Measurements from ENCODE around the gene NGFR. TPM values are rescaled to one million over a fixed set of nuclear protein-coding genes. Genes with fewer than 3 reads are reported as not detected.

The NGFR gene
- total and polyA plus RNA-seq, 9 of the 15 experiments (the other 6 are each of a cell fraction or from before 2014, with no cell fraction given), result 0.07 to 0.23 (median 0.13) TPM; not detected in 4

- TF ChIP-seq NR2F6 (CRISPR knock-in tag; IDR thresholded peaks at IDR 0.05), result no peak
- no peak for TF ChIP-seq ELK3 (CRISPR knock-in tag; IDR thresholded peaks at IDR 0.05)
- TF ChIP-seq ZNF121 (CRISPR knock-in tag; conservative IDR thresholded peaks at IDR 0.05), result no peak
- no peak; a peak in 1 of 4 replicates for TF ChIP-seq FOXA3 (CRISPR knock-in tag; conservative IDR thresholded peaks at IDR 0.05 in 1 of 2, IDR thresholded peaks at IDR 0.05 in 1 of 2)
- no peak for TF ChIP-seq KAT8 (IDR thresholded peaks at IDR 0.05; ENCODE audit: low read depth)
- TF ChIP-seq BRD4 (IDR thresholded peaks at IDR 0.05), result no peak
- TF ChIP-seq ZBED1 (IDR thresholded peaks at IDR 0.05), result no peak
- TF ChIP-seq RCOR1 (IDR thresholded peaks at IDR 0.05; ENCODE audit: borderline replicate concordance in 1 of 2, low read depth in 2 of 2, low read length in 2 of 2), result no peak
- TF ChIP-seq, protein P1, sequence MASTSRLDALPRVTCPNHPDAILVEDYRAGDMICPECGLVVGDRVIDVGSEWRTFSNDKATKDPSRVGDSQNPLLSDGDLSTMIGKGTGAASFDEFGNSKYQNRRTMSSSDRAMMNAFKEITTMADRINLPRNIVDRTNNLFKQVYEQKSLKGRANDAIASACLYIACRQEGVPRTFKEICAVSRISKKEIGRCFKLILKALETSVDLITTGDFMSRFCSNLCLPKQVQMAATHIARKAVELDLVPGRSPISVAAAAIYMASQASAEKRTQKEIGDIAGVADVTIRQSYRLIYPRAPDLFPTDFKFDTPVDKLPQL (IDR thresholded peaks at IDR 0.05; ENCODE audit: extremely low read depth, insufficient read length), result no peak
- TF ChIP-seq KLF10 (CRISPR knock-in tag; IDR thresholded peaks at IDR 0.05), result no peak
- TF ChIP-seq CEBPB (tag; IDR thresholded peaks at IDR 0.05), result no peak
- TF ChIP-seq ZNF274 (IDR thresholded peaks at IDR 0.05; ENCODE audit: borderline replicate concordance, low read depth, low read length), result no peak
- TF ChIP-seq PPARD (CRISPR knock-in tag; IDR thresholded peaks at IDR 0.05), result no peak
- TF ChIP-seq TRIM28 (IDR thresholded peaks at IDR 0.05), result no peak
- TF ChIP-seq MYC (IDR thresholded peaks at IDR 0.05; ENCODE audit: low read depth, low read length), result peak; percentile 75
- no peak for TF ChIP-seq MYC (CRISPR knock-in tag; IDR thresholded peaks at IDR 0.05; ENCODE audit: borderline replicate concordance, low read depth)
- TF ChIP-seq SMARCB1 (IDR thresholded peaks at IDR 0.05; ENCODE audit: insufficient read length, low read depth), result no peak
- TF ChIP-seq STAG1 (CRISPR knock-in tag; IDR thresholded peaks at IDR 0.05; ENCODE audit: borderline replicate concordance), result no peak
- TF ChIP-seq NEUROD1 (IDR thresholded peaks at IDR 0.05; ENCODE audit: borderline replicate concordance, low read depth, low read length, partially characterized antibody), result no peak
- TF ChIP-seq MBD2 (IDR thresholded peaks at IDR 0.05; ENCODE audit: borderline replicate concordance, low read depth), result no peak
- TF ChIP-seq, protein P2, sequence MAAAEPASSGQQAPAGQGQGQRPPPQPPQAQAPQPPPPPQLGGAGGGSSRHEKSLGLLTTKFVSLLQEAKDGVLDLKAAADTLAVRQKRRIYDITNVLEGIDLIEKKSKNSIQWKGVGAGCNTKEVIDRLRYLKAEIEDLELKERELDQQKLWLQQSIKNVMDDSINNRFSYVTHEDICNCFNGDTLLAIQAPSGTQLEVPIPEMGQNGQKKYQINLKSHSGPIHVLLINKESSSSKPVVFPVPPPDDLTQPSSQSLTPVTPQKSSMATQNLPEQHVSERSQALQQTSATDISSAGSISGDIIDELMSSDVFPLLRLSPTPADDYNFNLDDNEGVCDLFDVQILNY (CRISPR knock-in tag; IDR thresholded peaks at IDR 0.05), result no peak
- no peak for TF ChIP-seq ZNF197 (CRISPR knock-in tag; IDR thresholded peaks at IDR 0.05; ENCODE audit: low read depth)
- TF ChIP-seq CCAR2 (IDR thresholded peaks at IDR 0.05; ENCODE audit: low read depth, low read length), result no peak
- TF ChIP-seq, protein P3, sequence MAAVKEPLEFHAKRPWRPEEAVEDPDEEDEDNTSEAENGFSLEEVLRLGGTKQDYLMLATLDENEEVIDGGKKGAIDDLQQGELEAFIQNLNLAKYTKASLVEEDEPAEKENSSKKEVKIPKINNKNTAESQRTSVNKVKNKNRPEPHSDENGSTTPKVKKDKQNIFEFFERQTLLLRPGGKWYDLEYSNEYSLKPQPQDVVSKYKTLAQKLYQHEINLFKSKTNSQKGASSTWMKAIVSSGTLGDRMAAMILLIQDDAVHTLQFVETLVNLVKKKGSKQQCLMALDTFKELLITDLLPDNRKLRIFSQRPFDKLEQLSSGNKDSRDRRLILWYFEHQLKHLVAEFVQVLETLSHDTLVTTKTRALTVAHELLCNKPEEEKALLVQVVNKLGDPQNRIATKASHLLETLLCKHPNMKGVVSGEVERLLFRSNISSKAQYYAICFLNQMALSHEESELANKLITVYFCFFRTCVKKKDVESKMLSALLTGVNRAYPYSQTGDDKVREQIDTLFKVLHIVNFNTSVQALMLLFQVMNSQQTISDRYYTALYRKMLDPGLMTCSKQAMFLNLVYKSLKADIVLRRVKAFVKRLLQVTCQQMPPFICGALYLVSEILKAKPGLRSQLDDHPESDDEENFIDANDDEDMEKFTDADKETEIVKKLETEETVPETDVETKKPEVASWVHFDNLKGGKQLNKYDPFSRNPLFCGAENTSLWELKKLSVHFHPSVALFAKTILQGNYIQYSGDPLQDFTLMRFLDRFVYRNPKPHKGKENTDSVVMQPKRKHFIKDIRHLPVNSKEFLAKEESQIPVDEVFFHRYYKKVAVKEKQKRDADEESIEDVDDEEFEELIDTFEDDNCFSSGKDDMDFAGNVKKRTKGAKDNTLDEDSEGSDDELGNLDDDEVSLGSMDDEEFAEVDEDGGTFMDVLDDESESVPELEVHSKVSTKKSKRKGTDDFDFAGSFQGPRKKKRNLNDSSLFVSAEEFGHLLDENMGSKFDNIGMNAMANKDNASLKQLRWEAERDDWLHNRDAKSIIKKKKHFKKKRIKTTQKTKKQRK (IDR thresholded peaks at IDR 0.05; ENCODE audit: borderline replicate concordance, low read depth, low read length), result no peak
These were observed 20.2 kb downstream of the NGFR start (continued) for GRCh38 chr17:49515196-49515770.
